Suppressor macrophage treated with lipopolysaccharide for 4 hours (primary cell): ENCODE data around the gene ZNF800.

ENCODE experiments used
- DNase-seq: peaks from one replicate; pipeline ENCODE4 v3.0.0-alpha.2; 2020

The ZNF800 gene

DNA sequence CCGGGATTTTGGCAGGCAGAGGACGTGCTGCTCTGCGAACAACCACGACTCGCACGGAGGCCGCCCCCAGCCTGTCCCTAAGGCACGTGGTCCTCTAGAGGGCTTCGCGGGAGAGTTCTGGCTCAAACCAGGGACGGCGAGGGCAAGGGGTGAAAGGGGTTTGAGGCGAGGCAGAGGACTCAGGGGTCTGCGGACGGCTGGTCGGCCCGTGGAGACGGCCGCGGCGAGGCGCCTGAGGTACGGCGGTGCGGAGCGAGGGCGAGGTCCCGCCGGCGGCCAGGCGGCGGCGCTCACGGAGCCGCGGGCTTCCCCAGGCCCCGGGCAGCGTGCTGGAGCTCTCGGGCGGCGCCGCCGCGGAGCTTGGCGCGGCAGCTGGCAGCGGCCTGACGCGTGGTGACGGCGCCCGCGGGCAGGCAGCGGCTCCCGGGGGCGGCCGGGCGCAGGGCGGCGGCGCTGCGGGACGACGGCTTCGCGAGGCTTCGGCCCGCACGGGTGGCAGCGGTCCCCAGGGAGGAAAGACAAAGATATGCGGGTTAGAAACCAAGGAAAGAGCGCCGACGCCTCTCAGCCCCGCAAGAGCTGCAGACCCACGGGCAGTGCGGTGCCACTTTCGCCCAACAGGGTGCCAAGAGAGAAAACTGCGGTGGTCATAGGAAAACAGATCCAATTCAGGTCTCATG is 44.8 kb downstream of the ZNF800 start:
- peak; percentile 88 for DNase-seq

- DNase-seq = no peak
Observed at GRCh38 chr7:127346575-127347256, 45.8 kb downstream of the ZNF800 start.

GRCh38 chr7:127342596-127342995 is 49.9 kb downstream of the ZNF800 start:
- no peak for DNase-seq

DNA sequence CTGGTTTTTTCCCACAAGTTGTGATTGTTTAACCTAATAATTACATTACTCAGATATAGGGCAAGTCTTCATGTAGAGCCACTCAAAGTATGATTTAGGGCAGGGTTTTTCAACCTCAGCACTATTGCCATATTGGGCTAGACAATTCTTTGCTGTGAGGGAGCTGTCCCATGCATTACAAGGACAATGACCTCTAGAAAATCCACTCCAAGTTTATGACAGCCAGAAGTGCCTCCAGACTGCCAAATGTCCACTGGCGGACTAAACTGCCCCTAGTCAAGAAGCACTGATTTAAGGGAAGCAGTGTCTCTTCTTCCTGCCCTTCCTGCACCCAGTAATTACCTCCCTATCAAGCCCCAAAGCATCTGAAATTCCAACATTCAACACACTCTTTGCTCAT is 54.4 kb downstream of the ZNF800 start:
- no peak for DNase-seq

GRCh38 chr7:127337581-127337980 is 54.9 kb downstream of the ZNF800 start:
- DNase-seq = no peak

DNA sequence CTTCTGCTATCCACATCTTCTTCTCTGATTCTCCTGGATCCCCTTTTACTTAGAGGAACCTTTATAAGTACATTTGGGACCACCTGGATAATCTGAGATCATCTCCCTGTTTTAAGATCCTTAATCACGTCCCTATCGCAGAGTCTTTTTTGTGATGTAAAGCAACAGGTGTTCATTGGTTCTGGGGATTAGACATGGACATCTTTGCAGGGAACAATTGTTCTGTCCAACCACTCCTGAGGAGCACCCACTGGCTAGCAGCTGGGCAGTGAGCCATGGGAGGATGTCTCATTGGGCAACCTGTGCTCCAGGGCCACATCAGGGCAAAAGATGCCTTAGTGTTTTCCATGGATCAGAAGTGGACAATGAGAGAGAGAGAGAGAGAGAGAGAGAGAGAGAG is 56.0 kb downstream of the ZNF800 start:
- no peak for DNase-seq

DNA sequence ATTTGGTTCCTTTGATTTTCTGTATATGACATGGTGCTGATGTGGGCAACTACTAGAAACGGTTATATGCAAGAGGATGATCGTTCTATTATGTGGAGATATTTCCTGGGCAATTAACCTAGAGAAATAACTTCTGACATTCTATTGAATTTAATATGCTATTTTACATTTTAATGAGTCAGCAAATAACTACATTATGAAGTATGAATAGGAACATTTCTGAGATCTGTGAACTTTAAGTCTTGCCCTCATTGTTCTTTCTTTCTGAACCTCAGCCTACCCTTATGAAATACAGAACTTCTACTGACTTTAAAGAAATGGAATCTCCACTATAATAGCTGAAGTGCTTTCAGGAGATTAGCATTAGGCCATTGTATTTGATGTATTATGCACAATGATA is 59.6 kb downstream of the ZNF800 start:
- no peak for DNase-seq

- no peak for DNase-seq
Observed at GRCh38 chr7:127330070-127330469, 62.4 kb downstream of the ZNF800 start.

DNA sequence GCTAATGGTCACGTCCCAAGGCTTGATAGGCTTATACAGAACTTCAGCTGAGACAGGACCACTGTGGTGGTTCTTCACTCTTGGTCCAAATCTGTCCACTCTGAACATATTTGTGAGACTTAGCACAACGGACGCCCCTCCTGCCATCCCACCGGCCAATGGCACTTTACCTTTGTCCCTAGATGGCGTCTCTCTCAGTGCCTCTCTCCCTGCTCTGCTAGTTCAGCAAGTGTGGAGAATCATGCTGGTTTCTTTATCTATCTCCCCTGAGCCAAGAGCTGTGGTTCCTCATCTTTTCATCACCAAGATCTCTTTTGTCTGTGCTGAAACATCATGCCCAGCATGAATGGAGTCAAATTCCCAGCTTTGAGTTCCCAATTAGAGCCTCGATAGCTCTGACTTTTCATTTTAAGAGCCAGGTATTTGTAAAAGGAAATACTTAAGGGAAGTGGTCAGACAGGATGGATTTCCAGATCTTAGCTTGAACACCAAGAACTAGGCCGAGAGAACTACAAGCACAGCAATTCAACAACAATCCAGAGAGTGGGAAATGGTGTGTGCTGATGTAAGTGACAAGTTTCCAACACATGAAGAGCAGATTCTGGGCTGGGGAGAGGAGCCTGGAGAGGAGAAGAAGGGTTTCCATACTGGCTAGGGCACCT is 69.5 kb downstream of the ZNF800 start:
- DNase-seq = no peak

- no peak for DNase-seq
Observed at GRCh38 chr7:127322351-127322750, 70.2 kb downstream of the ZNF800 start.

DNA sequence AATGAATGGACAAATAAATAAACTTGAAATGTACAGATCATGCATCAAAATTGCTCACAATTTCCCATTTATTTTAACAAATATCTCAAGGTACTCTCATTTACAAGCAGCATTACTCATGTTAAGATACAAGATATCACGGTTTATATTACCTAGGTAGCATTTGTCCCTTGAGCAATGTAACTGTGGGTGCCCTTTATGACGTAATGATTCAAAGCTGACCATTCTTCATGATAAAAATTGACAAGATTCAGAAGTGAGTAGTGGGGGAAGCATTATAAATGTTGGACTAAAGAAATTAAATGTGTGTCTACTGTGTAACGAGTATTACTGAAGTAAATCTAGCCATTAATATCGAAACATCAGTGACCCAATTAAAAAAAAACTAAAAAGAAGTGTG is 71.5 kb downstream of the ZNF800 start:
- no peak for DNase-seq
